ENCODE measurements around the gene LYRM4.

LYRM4 gene

DNA sequence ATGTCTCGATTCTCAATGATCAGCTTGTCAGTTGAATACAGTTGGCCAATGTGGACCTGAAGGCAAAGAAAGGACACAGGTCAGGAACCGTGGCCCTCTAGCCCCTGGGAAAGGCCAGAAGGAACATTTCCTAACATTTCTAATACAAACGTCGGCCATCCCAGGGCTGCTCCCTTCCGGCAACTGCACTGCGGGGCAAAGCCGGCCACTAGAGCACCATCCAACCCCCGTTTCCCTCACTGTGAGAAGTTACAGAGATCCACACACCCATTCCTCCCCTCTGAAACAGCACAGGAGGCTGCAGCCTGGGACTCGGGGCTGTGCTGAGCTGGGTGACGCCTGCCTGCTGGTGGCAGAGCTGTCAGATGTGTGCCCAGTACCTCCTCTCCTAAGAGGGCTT, 151.3 kb downstream of the LYRM4 start:
- Histone ChIP-seq H3K4me3 (ENCODE audit: low read depth, low read length) (no peak overlapping the region), H3K27ac (ENCODE audit: extremely low read depth, low read depth, low read length) (no peak overlapping the region), H3K4me1 (ENCODE audit: control insufficient read depth, insufficient read depth, low read length) (no peaks in the 10 kb centered on the region; the same call in 1 of the 2 replicates), H3K9me3 (ENCODE audit: control insufficient read depth, insufficient read depth, low read depth, low read length) (no peaks in the 10 kb centered on the region), H3K36me3 (ENCODE audit: control insufficient read depth in 2 of 2, insufficient read depth in 1 of 2, low read length in 2 of 2) (no peaks in the 10 kb centered on the region)
- ChIA-PET CTCF (interaction anchor here (0.7 kb wide), 2 partner anchors 21 to 269 kb away, joined by 3 to 4 read pairs; no protein-coding TSS in a partner anchor), POLR2A (no interaction called here)
- no peak for TF ChIP-seq YY1 (tag by site-specific recombination; IDR thresholded peaks at IDR 0.05)
- no peak for TF ChIP-seq ZNF513 (tag by site-specific recombination; IDR thresholded peaks at IDR 0.05)
- TF ChIP-seq, protein P1, sequence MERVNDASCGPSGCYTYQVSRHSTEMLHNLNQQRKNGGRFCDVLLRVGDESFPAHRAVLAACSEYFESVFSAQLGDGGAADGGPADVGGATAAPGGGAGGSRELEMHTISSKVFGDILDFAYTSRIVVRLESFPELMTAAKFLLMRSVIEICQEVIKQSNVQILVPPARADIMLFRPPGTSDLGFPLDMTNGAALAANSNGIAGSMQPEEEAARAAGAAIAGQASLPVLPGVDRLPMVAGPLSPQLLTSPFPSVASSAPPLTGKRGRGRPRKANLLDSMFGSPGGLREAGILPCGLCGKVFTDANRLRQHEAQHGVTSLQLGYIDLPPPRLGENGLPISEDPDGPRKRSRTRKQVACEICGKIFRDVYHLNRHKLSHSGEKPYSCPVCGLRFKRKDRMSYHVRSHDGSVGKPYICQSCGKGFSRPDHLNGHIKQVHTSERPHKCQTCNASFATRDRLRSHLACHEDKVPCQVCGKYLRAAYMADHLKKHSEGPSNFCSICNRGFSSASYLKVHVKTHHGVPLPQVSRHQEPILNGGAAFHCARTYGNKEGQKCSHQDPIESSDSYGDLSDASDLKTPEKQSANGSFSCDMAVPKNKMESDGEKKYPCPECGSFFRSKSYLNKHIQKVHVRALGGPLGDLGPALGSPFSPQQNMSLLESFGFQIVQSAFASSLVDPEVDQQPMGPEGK (tag by site-specific recombination; IDR thresholded peaks at IDR 0.05): no peak
- TF ChIP-seq ZNF76 (tag by site-specific recombination; IDR thresholded peaks at IDR 0.05; ENCODE audit: borderline replicate concordance, low read depth): no peak
- TF ChIP-seq SCRT2 (tag by site-specific recombination; IDR thresholded peaks at IDR 0.05): no peak
- TF ChIP-seq REPIN1 (tag by site-specific recombination; IDR thresholded peaks at IDR 0.05; ENCODE audit: low read depth): no peak
- TF ChIP-seq, protein P2, sequence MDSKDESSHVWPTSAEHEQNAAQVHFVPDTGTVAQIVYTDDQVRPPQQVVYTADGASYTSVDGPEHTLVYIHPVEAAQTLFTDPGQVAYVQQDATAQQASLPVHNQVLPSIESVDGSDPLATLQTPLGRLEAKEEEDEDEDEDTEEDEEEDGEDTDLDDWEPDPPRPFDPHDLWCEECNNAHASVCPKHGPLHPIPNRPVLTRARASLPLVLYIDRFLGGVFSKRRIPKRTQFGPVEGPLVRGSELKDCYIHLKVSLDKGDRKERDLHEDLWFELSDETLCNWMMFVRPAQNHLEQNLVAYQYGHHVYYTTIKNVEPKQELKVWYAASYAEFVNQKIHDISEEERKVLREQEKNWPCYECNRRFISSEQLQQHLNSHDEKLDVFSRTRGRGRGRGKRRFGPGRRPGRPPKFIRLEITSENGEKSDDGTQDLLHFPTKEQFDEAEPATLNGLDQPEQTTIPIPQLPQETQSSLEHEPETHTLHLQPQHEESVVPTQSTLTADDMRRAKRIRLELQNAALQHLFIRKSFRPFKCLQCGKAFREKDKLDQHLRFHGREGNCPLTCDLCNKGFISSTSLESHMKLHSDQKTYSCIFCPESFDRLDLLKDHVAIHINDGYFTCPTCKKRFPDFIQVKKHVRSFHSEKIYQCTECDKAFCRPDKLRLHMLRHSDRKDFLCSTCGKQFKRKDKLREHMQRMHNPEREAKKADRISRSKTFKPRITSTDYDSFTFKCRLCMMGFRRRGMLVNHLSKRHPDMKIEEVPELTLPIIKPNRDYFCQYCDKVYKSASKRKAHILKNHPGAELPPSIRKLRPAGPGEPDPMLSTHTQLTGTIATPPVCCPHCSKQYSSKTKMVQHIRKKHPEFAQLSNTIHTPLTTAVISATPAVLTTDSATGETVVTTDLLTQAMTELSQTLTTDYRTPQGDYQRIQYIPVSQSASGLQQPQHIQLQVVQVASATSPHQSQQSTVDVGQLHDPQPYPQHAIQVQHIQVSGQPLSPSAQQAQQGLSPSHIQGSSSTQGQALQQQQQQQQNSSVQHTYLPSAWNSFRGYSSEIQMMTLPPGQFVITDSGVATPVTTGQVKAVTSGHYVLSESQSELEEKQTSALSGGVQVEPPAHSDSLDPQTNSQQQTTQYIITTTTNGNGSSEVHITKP (tag by site-specific recombination; IDR thresholded peaks at IDR 0.05): no peak
- TF ChIP-seq ZFP69B (tag by site-specific recombination; IDR thresholded peaks at IDR 0.05): no peak
- TF ChIP-seq ZNF549 (tag by site-specific recombination; IDR thresholded peaks at IDR 0.05): no peak
- TF ChIP-seq ZSCAN4 (tag by site-specific recombination; IDR thresholded peaks at IDR 0.05): no peak
- no peak for TF ChIP-seq ZNF394 (tag by site-specific recombination; IDR thresholded peaks at IDR 0.05; ENCODE audit: borderline replicate concordance)
- TF ChIP-seq ZNF544 (tag by site-specific recombination; IDR thresholded peaks at IDR 0.05): no peak
- TF ChIP-seq ZNF48 (tag by site-specific recombination; IDR thresholded peaks at IDR 0.05): no peak

DNA sequence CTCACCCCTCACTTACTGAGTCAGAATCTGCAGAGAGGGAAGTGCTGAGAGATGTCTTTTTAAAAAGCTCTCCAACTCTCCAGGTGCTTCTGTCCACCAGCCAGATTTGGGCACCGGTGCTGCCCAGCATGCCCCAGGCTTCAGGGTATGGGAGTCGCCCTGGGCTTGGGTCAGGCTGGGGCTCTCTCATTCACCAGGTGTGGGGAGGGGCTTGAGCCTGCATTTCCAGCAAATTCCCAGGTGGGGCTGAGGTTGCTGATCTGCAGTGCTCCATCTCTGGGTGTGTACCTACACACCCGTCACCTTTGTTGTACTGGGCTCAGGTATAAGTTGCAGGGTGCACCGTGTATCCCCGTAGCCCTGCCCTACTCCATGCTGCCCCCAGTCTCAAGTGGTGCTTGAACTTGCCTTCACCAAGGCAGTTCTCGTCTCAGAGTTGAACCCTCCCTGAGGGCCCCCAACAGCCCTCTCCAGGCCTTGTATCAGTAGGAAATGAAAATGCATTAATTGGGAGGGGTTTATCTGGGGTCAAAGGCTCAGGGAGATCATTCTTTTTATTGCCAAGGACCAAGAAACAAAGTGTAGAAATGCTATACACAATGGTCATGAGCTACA, 152.1 kb downstream of the LYRM4 start:
- H3K27ac ChIP-seq (ENCODE audit: extremely low read depth, low read depth, low read length): no peak overlapping the region
- no peak overlapping the region for H3K4me3 ChIP-seq (ENCODE audit: low read depth, low read length)
- no peaks in the 10 kb centered on the region for H3K36me3 ChIP-seq (ENCODE audit: control insufficient read depth in 2 of 2, insufficient read depth in 1 of 2, low read length in 2 of 2)
- no peaks in the 10 kb centered on the region; the same call in 1 of the 2 replicates for H3K4me1 ChIP-seq (ENCODE audit: control insufficient read depth, insufficient read depth, low read length)
- ChIA-PET CTCF (interaction anchor here (0.7 kb wide), 1 partner anchor 269 kb away, joined by 4 read pairs; no protein-coding TSS in a partner anchor), POLR2A (no interaction called here)
- H3K9me3 ChIP-seq (ENCODE audit: control insufficient read depth, insufficient read depth, low read depth, low read length): no peaks in the 10 kb centered on the region
- TF ChIP-seq, protein P3, sequence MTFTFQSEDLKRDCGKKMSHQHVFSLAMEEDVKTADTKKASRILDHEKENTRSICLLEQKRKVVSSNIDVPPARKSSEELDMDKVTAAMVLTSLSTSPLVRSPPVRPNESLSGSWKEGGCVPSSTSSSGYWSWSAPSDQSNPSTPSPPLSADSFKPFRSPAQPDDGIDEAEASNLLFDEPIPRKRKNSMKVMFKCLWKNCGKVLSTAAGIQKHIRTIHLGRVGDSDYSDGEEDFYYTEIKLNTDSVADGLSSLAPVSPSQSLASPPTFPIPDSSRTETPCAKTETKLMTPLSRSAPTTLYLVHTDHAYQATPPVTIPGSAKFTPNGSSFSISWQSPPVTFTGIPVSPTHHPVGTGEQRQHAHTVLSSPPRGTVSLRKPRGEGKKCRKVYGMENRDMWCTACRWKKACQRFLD (tag by site-specific recombination; IDR thresholded peaks at IDR 0.05): no peak
- TF ChIP-seq MEIS1 (CRISPR knock-in tag; IDR thresholded peaks at IDR 0.05; ENCODE audit: borderline replicate concordance): no peak
- TF ChIP-seq ZNF184 (tag by site-specific recombination; IDR thresholded peaks at IDR 0.05): no peak
- no peak for TF ChIP-seq BCL11B (tag by site-specific recombination; IDR thresholded peaks at IDR 0.05; ENCODE audit: low read depth)
- TF ChIP-seq, protein P2 (tag by site-specific recombination; IDR thresholded peaks at IDR 0.05): no peak
- no peak for TF ChIP-seq ZBTB21 (tag by site-specific recombination; IDR thresholded peaks at IDR 0.05)
- no peak for TF ChIP-seq ZNF843 (tag by site-specific recombination; IDR thresholded peaks at IDR 0.05)

Measured in HEK293 (cell line).